Endothelial cell of umbilical vein (primary cell): ENCODE data around the gene CARD9. TPM values are rescaled to one million over a fixed set of nuclear protein-coding genes. Genes with fewer than 3 reads are reported as not detected.

Experiments
- BruUV-seq: library from RNA; stranded (reverse); fragments of 400-500 nt; replicated peaks from 2 replicates; lab custom pipeline; 2021; lab: Mats Ljungman, UMichigan
- CTCF ChIA-PET: fragments of 300-600, 350-600 bp; sonication (Branson Sonifier 250); formaldehyde crosslinking; loops from one replicate; lab custom pipeline; 2021; ENCODE audit warnings: antibody characterized with exemption, inconsistent platforms; lab: Charles Lee
- POLR2A ChIA-PET: fragments of 300-600, 350-600 bp; sonication (Branson Sonifier 250); formaldehyde crosslinking; loops from one replicate; lab custom pipeline; 2021; ENCODE audit warnings: antibody characterized with exemption, inconsistent platforms; lab: Charles Lee
- DNase-seq: peaks from one replicate; pipeline ENCODE4 v3.0.0-alpha.2; 2011; ENCODE audit warnings: low read depth, low spot score
- FAIRE-seq: peaks from 2 replicates; lab custom pipeline; 2011; peaks lifted over from hg19 to GRCh38; lab: Jason Lieb, UNC
- H2AFZ ChIP-seq: 2 replicates; pipeline ENCODE4 v1.6.0; 2012; ENCODE audit warnings: low read depth, low read length, control low read depth, inconsistent platforms
- H3K27ac ChIP-seq: 2 replicates; pipeline ENCODE4 v1.5.1; 2011; ENCODE audit warnings: low read depth, mild to moderate bottlenecking, control low read depth, low read length, moderate library complexity; ENCODE audit not compliant: insufficient read depth
- H3K27me3 ChIP-seq, 2 experiments: 2 replicates each; pipeline versions ENCODE4 v1.6.0 to v1.6.1; 2011; ENCODE audit warnings: low read length in 2 of 2, mixed read lengths in 1 of 2; ENCODE audit not compliant: control insufficient read depth in 2 of 2, insufficient read depth in 2 of 2
- H3K36me3 ChIP-seq, 2 experiments: 2 replicates in 1 of 2; 3 replicates in 1 of 2; pipeline ENCODE4 v1.5.1; 2011; ENCODE audit warnings: low read length in 2 of 2, mild to moderate bottlenecking in 1 of 2, moderate library complexity in 1 of 2; ENCODE audit not compliant: control insufficient read depth in 2 of 2, insufficient read depth in 2 of 2; ENCODE audit errors: extremely low read depth in 1 of 2
- H3K4me1 ChIP-seq: 3 replicates; pipeline ENCODE4 v1.5.1; 2011; ENCODE audit warnings: mild to moderate bottlenecking, low read length; ENCODE audit not compliant: control insufficient read depth, insufficient read depth; ENCODE audit errors: extremely low read depth
- H3K4me2 ChIP-seq: 2 replicates; pipeline ENCODE4 v1.6.1; 2011; ENCODE audit warnings: low read length, control low read depth, mixed read lengths; ENCODE audit not compliant: insufficient read depth
- H3K4me3 ChIP-seq, 3 experiments: fragments of 200-600 bp in 1 of 3; sonication (generic), shearing (Covaris generic) in 1 of 3; replicated peaks in 1 of 3; 2 replicates each; pipeline ENCODE4 v1.5.1; 2011 to 2016; ENCODE audit warnings: control low read depth in 3 of 3, low read length in 3 of 3, mild to moderate bottlenecking in 2 of 3, inconsistent platforms in 1 of 3, low read depth in 1 of 3, moderate library complexity in 1 of 3; ENCODE audit not compliant: insufficient read depth in 1 of 3
- H3K79me2 ChIP-seq: 2 replicates; pipeline ENCODE4 v1.6.0; 2012; ENCODE audit warnings: low read length, inconsistent platforms; ENCODE audit not compliant: control insufficient read depth, insufficient read depth
- H3K9ac ChIP-seq: replicated peaks from 2 replicates; pipeline ENCODE3; 2011; ENCODE audit warnings: low read length, control low read depth; ENCODE audit not compliant: insufficient read depth; ENCODE audit errors: extremely low read depth
- H3K9me1 ChIP-seq: replicated peaks from 3 replicates; pipeline ENCODE4 v1.6.0; 2011; ENCODE audit warnings: mild to moderate bottlenecking, low read length; ENCODE audit not compliant: control insufficient read depth, insufficient read depth; ENCODE audit errors: extremely low read depth
- H3K9me3 ChIP-seq: replicated peaks from 2 replicates; pipeline ENCODE4 v1.5.1; 2012; ENCODE audit warnings: low read length, inconsistent platforms; ENCODE audit not compliant: control insufficient read depth, insufficient read depth
- H4K20me1 ChIP-seq: replicated peaks from 2 replicates; pipeline ENCODE3; 2011; ENCODE audit warnings: mild to moderate bottlenecking, low read length; ENCODE audit not compliant: control insufficient read depth, insufficient read depth; ENCODE audit errors: extremely low read depth
- EZH2 ChIP-seq: IDR thresholded peaks from 2 replicates; pipeline ENCODE4 v1.6.1; 2012; ENCODE audit warnings: borderline replicate concordance, low read depth, mild to moderate bottlenecking, moderate library complexity, low read length, inconsistent platforms; ENCODE audit not compliant: severe bottlenecking
- GATA2 ChIP-seq: IDR thresholded peaks from 2 replicates; pipeline ENCODE4 v1.7.0; 2011; ENCODE audit warnings: low read depth, mild to moderate bottlenecking, moderate library complexity, mixed read lengths, low read length; ENCODE audit not compliant: insufficient read length, insufficient read depth
- POLR2AphosphoS5 ChIP-seq: IDR thresholded peaks from 2 replicates; pipeline ENCODE4 v1.6.1; 2012; ENCODE audit warnings: low read depth, mild to moderate bottlenecking, control low read depth, low read length, moderate library complexity; ENCODE audit not compliant: insufficient read depth
- dilution Hi-C: fragments of 300-500 bp; cut with MboI; formaldehyde crosslinking; loops from one replicate; pipeline ENCODE4 v1.15.0; 2019; ENCODE audit warnings: low sequenced_read_pairs; ENCODE audit not compliant: extremely low pct_ligation_motif_present
- intact Hi-C: fragments of 100-400 bp; cut with micrococcal nuclease; formaldehyde crosslinking; loops from one replicate; pipeline ENCODE4 v1.10.0; 2022
- polyA plus RNA-seq, 4 experiments: library from polyadenylated mRNA; depleted of rRNA in 3 of 4; stranded (reverse) in 3 of 4; unstranded in 1 of 4; fragments of >200 nt; gene quantifications; 2 replicates each; pipeline versions ENCODE4 v1.2.1 to v1.2.3, GENCODE V29; 2011 to 2012; ENCODE audit warnings: missing spikeins in 1 of 4
- total RNA-seq: library from RNA; stranded (reverse); gene quantifications from 2 replicates; pipeline ENCODE4 v1.2.3, GENCODE V29; 2021
- TF ChIP-seq, protein P1 (sequence below), 2 donors: IDR thresholded peaks; 1 replicate in 1 of 2; 2 replicates in 1 of 2; pipeline ENCODE4 v1.5.1; 2011; ENCODE audit warnings: low read length in 2 of 2, mild to moderate bottlenecking in 2 of 2, moderate library complexity in 2 of 2, control low read depth in 1 of 2, inconsistent platforms in 1 of 2, low read depth in 1 of 2; ENCODE audit not compliant: insufficient read depth in 1 of 2; ENCODE audit errors: extremely low read depth in 1 of 2

The CARD9 gene
- total and polyA plus RNA-seq, 2 donors (not counting 3 experiments of a cell fraction or from before 2014, with no cell fraction given): 0.22 to 0.71 TPM

DNA sequence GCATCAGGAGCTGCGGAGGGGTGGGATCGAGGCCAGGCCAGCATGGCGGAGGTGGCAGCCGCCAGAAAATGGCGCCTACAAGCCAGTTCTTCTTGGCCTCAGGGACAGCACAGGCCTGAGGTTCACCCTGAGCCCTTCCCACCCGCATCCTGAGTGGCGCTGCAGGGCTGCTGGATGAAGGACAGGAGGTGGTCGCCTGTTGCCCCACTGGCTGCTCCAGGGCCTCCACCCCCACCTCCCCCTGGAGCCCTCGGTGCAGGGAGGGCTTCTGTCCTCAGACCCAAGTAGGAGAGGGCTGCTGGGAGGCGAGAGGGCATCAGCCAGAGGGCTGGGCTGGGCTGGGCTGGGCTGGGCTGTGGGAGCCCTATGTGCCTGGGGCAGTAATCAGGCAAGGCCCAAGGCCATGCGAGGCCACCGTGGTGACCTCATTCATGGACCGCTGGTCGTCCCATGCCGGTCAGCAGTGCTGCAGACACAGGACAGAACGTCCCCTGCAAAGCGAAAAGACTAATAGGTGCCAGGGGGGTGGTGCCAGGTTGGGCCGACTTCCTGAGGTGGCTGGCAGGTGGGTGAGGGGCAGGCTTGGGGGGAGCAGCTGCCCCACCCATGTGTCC lies 32.3 kb downstream of the CARD9 start:
- Histone ChIP-seq H3K9me1 (no peaks in the 10 kb centered on the region), H3K4me1 (peaks cover 10% of the 10 kb centered on the region), H3K36me3 (peaks cover 5 to 25% of the 10 kb centered on the region in 2 experiments), H3K79me2 (no peaks in the 10 kb centered on the region), H3K9ac (no peak overlapping the region), H3K4me3 (no peak overlapping the region), H3K27me3 (no peaks in the 10 kb centered on the region), H3K4me2 (no peak overlapping the region), H4K20me1 (no peaks in the 10 kb centered on the region), H3K9me3 (no peaks in the 10 kb centered on the region), H3K27ac (no peak overlapping the region), H2AFZ (no peak overlapping the region)
- POLR2A ChIA-PET: no interaction called here
- dilution Hi-C loops: no loop called here
- CTCF ChIA-PET: no interaction called here
- DNase-seq (no peak), FAIRE-seq (no peak)
- BruUV-seq: no TSS peak
- intact Hi-C loops: no loop called here
- TF ChIP-seq EZH2 (no peak), POLR2AphosphoS5 (peak; percentile 24), GATA2 (no peak)
- TF ChIP-seq, protein P1, sequence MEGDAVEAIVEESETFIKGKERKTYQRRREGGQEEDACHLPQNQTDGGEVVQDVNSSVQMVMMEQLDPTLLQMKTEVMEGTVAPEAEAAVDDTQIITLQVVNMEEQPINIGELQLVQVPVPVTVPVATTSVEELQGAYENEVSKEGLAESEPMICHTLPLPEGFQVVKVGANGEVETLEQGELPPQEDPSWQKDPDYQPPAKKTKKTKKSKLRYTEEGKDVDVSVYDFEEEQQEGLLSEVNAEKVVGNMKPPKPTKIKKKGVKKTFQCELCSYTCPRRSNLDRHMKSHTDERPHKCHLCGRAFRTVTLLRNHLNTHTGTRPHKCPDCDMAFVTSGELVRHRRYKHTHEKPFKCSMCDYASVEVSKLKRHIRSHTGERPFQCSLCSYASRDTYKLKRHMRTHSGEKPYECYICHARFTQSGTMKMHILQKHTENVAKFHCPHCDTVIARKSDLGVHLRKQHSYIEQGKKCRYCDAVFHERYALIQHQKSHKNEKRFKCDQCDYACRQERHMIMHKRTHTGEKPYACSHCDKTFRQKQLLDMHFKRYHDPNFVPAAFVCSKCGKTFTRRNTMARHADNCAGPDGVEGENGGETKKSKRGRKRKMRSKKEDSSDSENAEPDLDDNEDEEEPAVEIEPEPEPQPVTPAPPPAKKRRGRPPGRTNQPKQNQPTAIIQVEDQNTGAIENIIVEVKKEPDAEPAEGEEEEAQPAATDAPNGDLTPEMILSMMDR (IDR thresholded peaks at IDR 0.05; ENCODE audit: extremely low read depth in 1 of 2, insufficient read depth in 1 of 2, low read depth in 1 of 2, low read length in 2 of 2): no peak
